ENCODE data around the gene NUDT1.
A peak's percentile ranks its signal among the peaks of the same experiment; 100 is the strongest.

GRCh38 chr7:2241580-2242540 is at the start of gene NUDT1, which contains the start of gene MRM2:
- TF ChIP-seq POLR2A (IDR thresholded peaks at IDR 0.05; ENCODE audit: low read length), result peak; percentile 62
- no peak for TF ChIP-seq GATA1 (IDR thresholded peaks at IDR 0.05; ENCODE audit: low read depth, low read length)
